GM12865 (cell line): ENCODE measurements around the gene GRIFIN.

Experiments
- DNase-seq: peaks from one replicate; pipeline ENCODE4 v3.0.0; 2010; ENCODE audit warnings: low read depth
- H3K4me3 ChIP-seq: 2 replicates; pipeline ENCODE4 v1.5.1; 2011; ENCODE audit warnings: mild to moderate bottlenecking, low read depth, low read length, control low read depth
- TF ChIP-seq, protein P1 (sequence below): IDR thresholded peaks from 2 replicates; pipeline ENCODE4 v1.5.1; 2011; ENCODE audit warnings: low read length, control low read depth, low read depth, inconsistent platforms; ENCODE audit not compliant: insufficient read depth; ENCODE audit errors: missing control alignments

Gene GRIFIN

DNA sequence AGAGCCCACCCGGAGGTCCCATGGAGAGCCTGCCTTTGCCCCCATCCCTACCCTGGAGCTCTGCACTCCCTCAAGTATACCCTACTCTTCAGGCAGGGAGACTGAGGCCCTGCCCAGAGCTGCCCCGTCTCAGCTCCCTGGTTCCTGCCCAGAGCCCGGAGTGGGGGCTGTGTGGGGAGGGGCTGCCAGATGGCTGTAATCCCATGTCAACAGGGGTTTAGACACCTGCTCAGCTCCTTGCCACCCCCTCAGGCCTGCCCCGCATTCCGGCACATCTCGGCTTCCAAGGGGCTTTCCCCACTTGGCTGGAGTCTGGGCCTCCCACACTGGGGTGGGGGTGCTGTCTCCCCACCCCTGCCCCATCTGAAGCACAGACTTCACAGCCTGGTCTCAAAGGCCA lies 22.5 kb upstream of the GRIFIN start:
- H3K4me3 ChIP-seq: no peak overlapping the region
- TF ChIP-seq, protein P1, sequence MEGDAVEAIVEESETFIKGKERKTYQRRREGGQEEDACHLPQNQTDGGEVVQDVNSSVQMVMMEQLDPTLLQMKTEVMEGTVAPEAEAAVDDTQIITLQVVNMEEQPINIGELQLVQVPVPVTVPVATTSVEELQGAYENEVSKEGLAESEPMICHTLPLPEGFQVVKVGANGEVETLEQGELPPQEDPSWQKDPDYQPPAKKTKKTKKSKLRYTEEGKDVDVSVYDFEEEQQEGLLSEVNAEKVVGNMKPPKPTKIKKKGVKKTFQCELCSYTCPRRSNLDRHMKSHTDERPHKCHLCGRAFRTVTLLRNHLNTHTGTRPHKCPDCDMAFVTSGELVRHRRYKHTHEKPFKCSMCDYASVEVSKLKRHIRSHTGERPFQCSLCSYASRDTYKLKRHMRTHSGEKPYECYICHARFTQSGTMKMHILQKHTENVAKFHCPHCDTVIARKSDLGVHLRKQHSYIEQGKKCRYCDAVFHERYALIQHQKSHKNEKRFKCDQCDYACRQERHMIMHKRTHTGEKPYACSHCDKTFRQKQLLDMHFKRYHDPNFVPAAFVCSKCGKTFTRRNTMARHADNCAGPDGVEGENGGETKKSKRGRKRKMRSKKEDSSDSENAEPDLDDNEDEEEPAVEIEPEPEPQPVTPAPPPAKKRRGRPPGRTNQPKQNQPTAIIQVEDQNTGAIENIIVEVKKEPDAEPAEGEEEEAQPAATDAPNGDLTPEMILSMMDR: no peak
- no peak for DNase-seq

DNA sequence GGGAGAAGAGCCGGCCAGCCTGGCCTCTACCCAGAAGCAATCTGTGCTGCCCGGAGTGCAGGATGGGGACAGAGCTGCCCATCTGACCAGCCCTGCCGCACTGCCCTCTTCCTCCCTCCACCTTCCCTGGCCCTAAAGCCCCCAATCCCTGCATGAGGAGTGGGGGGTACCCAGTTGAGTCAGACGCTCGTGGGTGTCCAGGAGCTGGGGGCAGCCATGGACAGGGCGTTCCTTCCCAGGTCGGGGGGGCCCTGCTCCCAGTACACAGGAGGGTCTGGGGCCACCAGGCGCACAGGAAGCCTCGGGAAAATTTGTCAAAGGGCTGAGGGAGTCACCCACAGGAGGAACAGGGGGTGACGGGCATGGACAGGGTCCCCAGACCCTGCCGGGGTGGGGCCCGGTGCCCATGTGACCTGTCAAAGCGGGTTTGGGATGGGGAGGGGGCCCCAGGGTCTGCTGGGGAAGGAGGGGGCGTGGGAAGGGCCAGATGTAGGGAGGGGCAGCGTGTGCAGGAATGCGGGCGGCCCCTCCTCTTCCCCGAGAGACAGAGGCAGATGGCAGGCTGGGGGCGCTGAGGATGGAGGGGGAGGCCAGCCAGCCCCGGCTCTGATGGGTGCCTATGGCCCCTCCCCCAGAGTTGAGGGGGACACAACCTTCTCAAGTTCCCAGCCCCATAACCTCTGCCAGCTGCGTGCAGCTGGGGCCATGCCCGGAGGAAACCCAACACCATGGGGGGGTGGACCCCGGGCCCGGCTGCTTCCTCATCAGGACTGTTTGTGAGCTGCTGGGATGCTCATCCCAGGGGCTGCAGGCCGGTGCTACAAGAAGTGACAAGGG lies 21.5 kb upstream of the GRIFIN start:
- no peak overlapping the region for H3K4me3 ChIP-seq
- TF ChIP-seq, protein P1: no peak
- DNase-seq: no peak

DNA sequence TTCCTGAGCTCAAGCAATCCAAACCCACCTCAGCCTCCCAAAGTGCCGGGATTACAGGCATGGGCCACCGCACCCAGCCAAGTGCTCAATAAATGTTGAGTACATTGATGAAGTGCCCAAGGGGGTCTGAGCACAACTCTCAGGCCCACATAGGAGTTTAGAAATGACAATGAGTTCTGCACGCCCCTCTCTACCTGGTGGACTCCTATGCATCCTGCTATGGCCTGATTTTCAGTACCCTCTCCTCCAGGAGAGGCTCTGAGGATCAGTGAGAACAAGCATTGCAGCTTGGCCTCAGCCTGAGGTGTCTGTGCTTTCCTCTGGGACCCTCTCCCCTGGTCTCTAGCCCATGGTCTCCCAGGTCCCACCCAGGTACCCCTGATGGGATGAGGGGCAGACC lies 20.9 kb upstream of the GRIFIN start:
- TF ChIP-seq, protein P1: no peak
- no peak for DNase-seq
- no peak overlapping the region for H3K4me3 ChIP-seq

- H3K4me3 ChIP-seq: no peak overlapping the region
- DNase-seq: no peak
- TF ChIP-seq, protein P1: no peak
These were observed 20.2 kb upstream of the GRIFIN start for GRCh38 chr7:2496375-2496774.

DNA sequence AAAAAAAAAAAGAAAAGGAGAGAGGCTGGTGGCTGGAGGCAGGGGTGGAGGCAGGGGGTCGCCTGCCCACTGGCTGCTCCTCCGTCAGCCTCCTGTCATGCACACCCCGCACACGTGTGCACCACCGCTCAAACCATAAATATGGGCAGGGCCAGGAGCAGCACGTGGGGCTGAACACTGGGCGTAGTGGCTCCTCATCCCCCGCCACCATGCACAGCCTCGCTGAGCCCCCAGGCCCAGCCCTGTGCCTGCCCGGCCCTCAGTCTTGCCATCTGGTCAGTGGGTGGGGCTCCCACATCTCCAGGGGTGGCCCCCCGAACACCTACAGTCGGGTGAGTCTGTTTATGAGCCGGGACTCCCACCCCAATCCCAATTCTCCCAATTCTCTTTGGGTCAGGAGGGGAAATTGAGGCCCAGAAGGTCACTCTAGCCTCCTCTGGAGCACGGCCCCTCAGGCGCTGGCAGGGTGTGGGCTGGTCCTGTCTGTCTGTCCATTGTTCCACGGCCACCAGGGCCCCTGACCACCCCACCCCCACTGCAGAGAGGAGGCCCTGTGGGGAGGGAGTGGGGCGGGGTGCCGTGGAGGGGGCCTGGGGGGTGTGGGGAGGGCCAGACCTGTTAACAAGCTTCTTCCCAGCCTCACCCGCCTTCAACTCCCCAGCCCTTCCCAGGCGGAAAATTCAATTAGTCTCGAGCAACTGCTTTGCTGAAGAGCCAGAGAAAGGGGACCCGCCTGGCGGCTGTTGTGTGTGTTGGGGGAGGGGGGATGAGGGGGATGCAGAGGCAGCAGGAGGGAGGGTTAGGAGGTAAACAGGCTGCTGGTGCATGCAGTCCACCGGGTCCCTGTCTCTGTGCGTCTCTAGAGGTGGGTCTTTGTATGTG lies 19.5 kb upstream of the GRIFIN start:
- no peak overlapping the region for H3K4me3 ChIP-seq
- TF ChIP-seq, protein P1: no peak
- DNase-seq: no peak

- no peak for DNase-seq
- H3K4me3 ChIP-seq: no peak overlapping the region
- TF ChIP-seq, protein P1: no peak
These were observed 18.3 kb upstream of the GRIFIN start for GRCh38 chr7:2494191-2495130.
